Naive thymus-derived CD8-positive, alpha-beta T cell (primary cell): ENCODE measurements around the gene EXD3. TPM values are rescaled to one million over a fixed set of nuclear protein-coding genes. Genes with fewer than 3 reads are reported as not detected.

ENCODE experiments used
- ATAC-seq, 2 donors: fragments of 150-1000 bp; cut with Tn5 transposase in 1 of 2; sonication (Bioruptor Pico), chemical (Tn5 transposase) in 1 of 2; 1 replicate in 1 of 2; 2 replicates in 1 of 2; pipeline ENCODE4 v1.10.0; 2021; ENCODE audit warnings: mild to moderate bottlenecking in 2 of 2, moderate library complexity in 2 of 2
- POLR2A ChIA-PET: fragments of 350-600 bp; sonication (Branson Sonifier 250); formaldehyde crosslinking; loops from one replicate; lab custom pipeline; 2021; ENCODE audit warnings: antibody characterized with exemption; lab: Charles Lee
- DNase-seq, 10 donors: peaks; one replicate each; pipeline versions ENCODE4 v3.0.0 to v3.0.0-alpha.2; 2020 to 2022
- H3K27ac Mint-ChIP-seq, 10 donors: one replicate each; pipeline ENCODE4 v1.8.0; 2020 to 2022; ENCODE audit warnings: mild to moderate bottlenecking in 10 of 10, mixed read lengths in 10 of 10, moderate library complexity in 4 of 10, inconsistent platforms in 1 of 10
- H3K27me3 Mint-ChIP-seq, 5 donors: one replicate each; pipeline ENCODE4 v1.8.0; 2021 to 2022; ENCODE audit warnings: mixed read lengths in 5 of 5
- H3K36me3 Mint-ChIP-seq, 3 donors: one replicate each; pipeline ENCODE4 v1.8.0; 2020 to 2022; ENCODE audit warnings: mixed read lengths in 3 of 3, mild to moderate bottlenecking in 2 of 3, inconsistent platforms in 1 of 3
- H3K4me1 Mint-ChIP-seq, 4 donors: one replicate each; pipeline ENCODE4 v1.8.0; 2021 to 2022; ENCODE audit warnings: mixed read lengths in 4 of 4
- H3K4me3 Mint-ChIP-seq, 10 donors: one replicate each; pipeline ENCODE4 v1.8.0; 2020 to 2022; ENCODE audit warnings: mild to moderate bottlenecking in 10 of 10, mixed read lengths in 10 of 10, moderate library complexity in 6 of 10, inconsistent platforms in 1 of 10
- H3K9me3 Mint-ChIP-seq, 9 donors: one replicate each; pipeline ENCODE4 v1.8.0; 2020 to 2022; ENCODE audit warnings: mixed read lengths in 9 of 9, mild to moderate bottlenecking in 3 of 9, inconsistent platforms in 1 of 9, moderate library complexity in 1 of 9
- polyA plus RNA-seq, 3 donors: library from polyadenylated mRNA; unstranded; fragments of 300-500 nt; fragmentation: Illumina TruSeq; gene quantifications; one replicate each; pipeline ENCODE4 v1.2.3, GENCODE V29; 2021
- total RNA-seq, 8 experiments: library from RNA in 2 of 8; stranded (reverse) in 2 of 8; gene quantifications; one replicate each; pipeline ENCODE4 v1.2.3 and lab custom pipeline; 2021 to 2026

Gene EXD3
- total and polyA plus RNA-seq, 5 experiments from 2014 or later, result 2.6 to 28.3 (median 4.3) TPM

- no peak overlapping the region for H3K27ac Mint-ChIP-seq
- peaks cover 0 to 8% (median 0%) of the 10 kb centered on the region in 3 donors for H3K36me3 Mint-ChIP-seq
- POLR2A ChIA-PET, result interaction anchor here (0.7 to 0.8 kb wide), 3 partner anchors 9 to 192 kb away, joined by 3 read pairs; no protein-coding TSS in a partner anchor
- DNase-seq (peak in 1 of 10 donors; percentile 56), ATAC-seq (no peak)
- peaks cover 7 to 30% (median 10%) of the 10 kb centered on the region in 5 donors for H3K27me3 Mint-ChIP-seq
- H3K9me3 Mint-ChIP-seq, result no peaks in the 10 kb centered on the region
- peaks cover 8 to 25% (median 22%) of the 10 kb centered on the region in 4 donors for H3K4me1 Mint-ChIP-seq
- H3K4me3 Mint-ChIP-seq, result no peak overlapping the region
Observed at GRCh38 chr9:137444106-137444790, 21.3 kb upstream of the EXD3 start.

GRCh38 chr9:137441935-137442321 is 19.0 kb upstream of the EXD3 start:
- H3K36me3 Mint-ChIP-seq, result no peaks in the 10 kb centered on the region
- H3K27me3 Mint-ChIP-seq, result peaks cover 7 to 31% (median 10%) of the 10 kb centered on the region in 5 donors
- H3K9me3 Mint-ChIP-seq, result no peaks in the 10 kb centered on the region
- H3K27ac Mint-ChIP-seq, result peak overlapping the region in 2 of 10 donors; percentile 4 to 58
- ATAC-seq (no peak), DNase-seq (no peak)
- H3K4me1 Mint-ChIP-seq, result peaks cover 5 to 19% (median 17%) of the 10 kb centered on the region in 4 donors
- peak overlapping the region; percentile 58 to 91 (median 78) for H3K4me3 Mint-ChIP-seq
- POLR2A ChIA-PET, result interaction anchor here (0.7 to 1.3 kb wide), 3 partner anchors 19 to 141 kb away, joined by 3 to 6 read pairs (median 5); partner anchors contain the start of genes EXD3 and NOXA1

- H3K36me3 Mint-ChIP-seq, result no peaks in the 10 kb centered on the region
- peak in 1 of 2 donors; percentile 26 for ATAC-seq
- POLR2A ChIA-PET, result interaction anchor here (1.0 to 1.3 kb wide), 2 partner anchors 19 to 141 kb away, joined by 5 to 6 read pairs; partner anchors contain the start of genes EXD3 and NOXA1
- H3K4me1 Mint-ChIP-seq, result peaks cover 5 to 17% (median 16%) of the 10 kb centered on the region in 4 donors
- H3K27me3 Mint-ChIP-seq, result peaks cover 7 to 31% (median 10%) of the 10 kb centered on the region in 5 donors
- H3K27ac Mint-ChIP-seq, result peak within 1 kb of the TSS in 2 of 10 donors; percentile 4 to 58
- DNase-seq, result peak in 2 of 10 donors; percentile 22 to 64
- no peaks in the 10 kb centered on the region for H3K9me3 Mint-ChIP-seq
- peak within 1 kb of the TSS; percentile 58 to 91 (median 78) for H3K4me3 Mint-ChIP-seq
Observed at GRCh38 chr9:137441289-137441934, 18.4 kb upstream of the EXD3 start, which contains the start of gene ENTPD8. TSS of gene ENTPD8 (minus strand) at chr9:137441357. CDS start at chr9:137438285, 3,072 bp downstream.

- POLR2A ChIA-PET, result interaction anchor here (1.1 kb wide), 1 partner anchor 21 kb away, joined by 3 read pairs; no protein-coding TSS in a partner anchor
- DNase-seq, result peak in 2 of 10 donors; percentile 4 to 38
- H3K27ac Mint-ChIP-seq, result peak overlapping the region in 1 of 10 donors; percentile 47
- H3K9me3 Mint-ChIP-seq, result no peaks in the 10 kb centered on the region
- peaks cover 7 to 25% (median 10%) of the 10 kb centered on the region in 5 donors for H3K27me3 Mint-ChIP-seq
- ATAC-seq, result no peak
- peak overlapping the region in 2 of 10 donors; percentile 45 to 59 for H3K4me3 Mint-ChIP-seq
- H3K4me1 Mint-ChIP-seq, result peaks cover 2 to 6% (median 4%) of the 10 kb centered on the region in 4 donors
- no peaks in the 10 kb centered on the region for H3K36me3 Mint-ChIP-seq
Observed at GRCh38 chr9:137439158-137439714, 16.3 kb upstream of the EXD3 start.

- ATAC-seq (no peak), DNase-seq (peak in 2 of 10 donors; percentile 2 to 38)
- no peak overlapping the region for H3K27ac Mint-ChIP-seq
- no peaks in the 10 kb centered on the region for H3K36me3 Mint-ChIP-seq
- POLR2A ChIA-PET, result interaction anchor here (1.1 kb wide), 1 partner anchor 22 kb away, joined by 3 read pairs; no protein-coding TSS in a partner anchor
- H3K27me3 Mint-ChIP-seq, result peaks cover 7 to 22% (median 10%) of the 10 kb centered on the region in 5 donors
- no peak overlapping the region for H3K4me3 Mint-ChIP-seq
- H3K9me3 Mint-ChIP-seq, result no peaks in the 10 kb centered on the region
- peaks cover 2 to 6% (median 4%) of the 10 kb centered on the region in 4 donors for H3K4me1 Mint-ChIP-seq
Observed at GRCh38 chr9:137438591-137439157, 15.7 kb upstream of the EXD3 start.

GRCh38 chr9:137437691-137438590 is 15.0 kb upstream of the EXD3 start:
- ATAC-seq, result no peak
- Mint-ChIP-seq H3K36me3 (no peaks in the 10 kb centered on the region), H3K4me3 (no peak overlapping the region), H3K27ac (no peak overlapping the region), H3K27me3 (peaks cover 7 to 15% (median 8%) of the 10 kb centered on the region in 5 donors), H3K9me3 (no peaks in the 10 kb centered on the region), H3K4me1 (peaks cover 2 to 6% (median 4%) of the 10 kb centered on the region in 4 donors)
- DNase-seq, result peak in 1 of 10 donors; percentile 54
- POLR2A ChIA-PET, result interaction anchor here (1.1 kb wide), 1 partner anchor 23 kb away, joined by 3 read pairs; no protein-coding TSS in a partner anchor

- no peaks in the 10 kb centered on the region for H3K36me3 Mint-ChIP-seq
- peaks cover 2 to 4% (median 2%) of the 10 kb centered on the region in 4 donors for H3K4me1 Mint-ChIP-seq
- H3K27ac Mint-ChIP-seq, result no peak overlapping the region
- ATAC-seq (no peak), DNase-seq (peak in 1 of 10 donors; percentile 54)
- POLR2A ChIA-PET, result interaction anchor here (0.6 to 0.7 kb wide), 2 partner anchors 8 to 211 kb away, joined by 4 to 5 read pairs; no protein-coding TSS in a partner anchor
- H3K9me3 Mint-ChIP-seq, result no peaks in the 10 kb centered on the region
- H3K27me3 Mint-ChIP-seq, result peaks cover 2 to 8% (median 5%) of the 10 kb centered on the region in 5 donors
- no peak overlapping the region for H3K4me3 Mint-ChIP-seq
Observed at GRCh38 chr9:137436761-137437600, 14.0 kb upstream of the EXD3 start.

GRCh38 chr9:137435980-137436760 is 13.2 kb upstream of the EXD3 start:
- Mint-ChIP-seq H3K4me1 (no peaks in the 10 kb centered on the region), H3K36me3 (no peaks in the 10 kb centered on the region), H3K9me3 (no peaks in the 10 kb centered on the region), H3K27ac (no peak overlapping the region), H3K27me3 (peaks cover 0 to 6% (median 0%) of the 10 kb centered on the region in 5 donors), H3K4me3 (no peak overlapping the region)
- POLR2A ChIA-PET, result interaction anchor here (0.6 to 0.7 kb wide), 2 partner anchors 9 to 211 kb away, joined by 4 to 5 read pairs; no protein-coding TSS in a partner anchor
- ATAC-seq (no peak), DNase-seq (peak in 1 of 10 donors; percentile 34)

GRCh38 chr9:137435381-137435891 is 12.5 kb upstream of the EXD3 start:
- Mint-ChIP-seq H3K27me3 (peaks cover 0 to 6% (median 0%) of the 10 kb centered on the region in 5 donors), H3K36me3 (no peaks in the 10 kb centered on the region), H3K4me1 (no peaks in the 10 kb centered on the region), H3K4me3 (no peak overlapping the region), H3K27ac (no peak overlapping the region), H3K9me3 (no peaks in the 10 kb centered on the region)
- POLR2A ChIA-PET, result no interaction called here
- ATAC-seq, result no peak
- DNase-seq, result peak in 1 of 10 donors; percentile 47
